Measurements from ENCODE around the gene HIP1R.
A peak's percentile ranks its signal among the peaks of the same experiment; 100 is the strongest.
"Not testable (repeated sequence)": the region's sequence is repeated elsewhere in the genome, so short reads cannot be mapped to it uniquely, and the experiment has no call there.

HIP1R gene

GRCh38 chr12:122895320-122895703, 60.1 kb downstream of the HIP1R start:
- DNase-seq (ENCODE audit: low read depth), result no peak

GRCh38 chr12:122895704-122896636, 60.7 kb downstream of the HIP1R start, which contains the start of gene VPS37B:
Gene VPS37B, minus strand, starts transcription at chr12:122896124. Its CDS starts 62 bp downstream, at chr12:122896062.
- peak; percentile 77 for DNase-seq (ENCODE audit: low read depth)

DNA sequence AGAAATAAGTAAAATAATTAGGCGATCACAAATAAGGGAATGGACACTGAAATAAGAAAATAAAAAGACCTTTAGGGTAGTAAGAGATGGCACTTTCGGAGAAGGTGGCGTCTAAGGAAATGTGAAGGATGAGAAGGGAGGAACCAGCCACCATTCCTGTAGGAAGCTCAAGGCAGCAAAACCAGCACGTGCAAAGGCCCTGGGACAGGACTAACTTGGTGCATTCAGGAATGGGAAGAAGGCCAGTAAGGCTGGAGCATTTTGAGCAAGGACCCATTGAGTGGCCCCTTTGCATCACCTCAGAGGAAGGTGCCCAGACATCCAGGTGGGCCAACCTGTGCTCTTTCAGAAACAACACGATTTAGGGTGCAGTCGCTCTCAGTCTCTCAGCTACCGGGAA, 61.4 kb downstream of the HIP1R start:
- no peak for DNase-seq (ENCODE audit: low read depth)

- DNase-seq (ENCODE audit: low read depth), result no peak
Measured at GRCh38 chr12:122899887-122900286, 64.6 kb downstream of the HIP1R start.

DNA sequence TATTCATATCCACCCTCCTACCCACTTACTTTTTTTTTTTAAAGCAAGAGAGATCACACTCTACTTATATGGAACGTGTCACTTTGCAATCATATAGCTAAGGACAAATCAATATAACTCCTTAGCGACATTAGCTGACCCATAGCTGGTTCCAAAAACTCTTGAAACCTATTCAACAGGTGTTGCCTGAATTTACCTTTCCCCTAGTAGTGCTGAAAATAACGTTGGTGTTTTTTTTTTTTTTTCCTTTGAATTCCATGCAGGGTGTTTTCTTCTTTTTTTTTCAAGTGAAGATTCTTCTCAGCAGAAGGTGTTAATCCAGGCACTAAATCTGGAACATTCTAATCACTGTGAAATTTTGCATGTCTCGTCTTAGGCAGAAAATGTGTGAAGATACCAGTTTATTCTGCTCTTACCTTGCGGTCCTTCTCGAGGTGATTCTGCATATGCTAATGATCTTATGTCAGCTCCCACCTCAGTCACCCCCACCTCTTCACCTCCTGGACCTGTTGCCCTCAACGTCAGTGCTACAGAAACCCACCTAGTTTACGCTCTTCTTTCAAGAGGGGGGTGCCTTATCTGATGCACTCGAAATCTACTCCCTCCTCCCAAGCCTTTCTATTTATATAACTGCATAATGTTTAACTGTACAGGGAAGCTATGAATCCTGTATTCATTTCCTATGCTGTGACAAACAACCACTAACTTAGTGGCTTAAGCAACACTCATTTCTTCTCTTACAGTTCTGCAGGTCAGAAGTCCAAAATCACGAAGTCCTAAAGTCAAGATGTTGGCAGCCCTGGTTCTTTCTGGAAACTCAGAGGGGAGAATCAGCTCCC, 67.8 kb downstream of the HIP1R start:
- DNase-seq (ENCODE audit: low read depth), result no peak

GRCh38 chr12:122903693-122904034, 68.4 kb downstream of the HIP1R start:
- DNase-seq (ENCODE audit: low read depth), result no peak

GRCh38 chr12:122905258-122905657, 70.0 kb downstream of the HIP1R start:
- not testable (repeated sequence) for DNase-seq (ENCODE audit: low read depth)

DNA sequence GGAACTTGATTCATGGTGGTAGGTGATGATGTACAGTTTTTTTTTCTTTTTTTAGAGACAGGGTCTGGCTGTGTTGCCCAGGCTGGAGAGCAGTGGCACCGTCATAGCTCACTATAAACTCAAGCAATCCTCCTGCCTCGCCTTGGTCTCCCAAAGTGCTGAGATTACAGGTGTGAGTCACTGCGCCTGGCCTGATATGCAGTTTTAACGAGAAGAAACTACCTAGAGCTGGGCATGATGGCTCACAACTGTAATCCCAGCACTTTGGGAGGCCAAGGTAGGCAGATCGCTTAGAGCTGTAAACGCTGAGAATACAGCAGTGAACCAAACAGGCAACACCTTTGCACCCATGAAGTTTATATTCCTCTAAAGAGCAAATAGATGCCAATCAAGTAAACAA, 73.7 kb downstream of the HIP1R start:
- DNase-seq (ENCODE audit: low read depth), result no peak

DNA sequence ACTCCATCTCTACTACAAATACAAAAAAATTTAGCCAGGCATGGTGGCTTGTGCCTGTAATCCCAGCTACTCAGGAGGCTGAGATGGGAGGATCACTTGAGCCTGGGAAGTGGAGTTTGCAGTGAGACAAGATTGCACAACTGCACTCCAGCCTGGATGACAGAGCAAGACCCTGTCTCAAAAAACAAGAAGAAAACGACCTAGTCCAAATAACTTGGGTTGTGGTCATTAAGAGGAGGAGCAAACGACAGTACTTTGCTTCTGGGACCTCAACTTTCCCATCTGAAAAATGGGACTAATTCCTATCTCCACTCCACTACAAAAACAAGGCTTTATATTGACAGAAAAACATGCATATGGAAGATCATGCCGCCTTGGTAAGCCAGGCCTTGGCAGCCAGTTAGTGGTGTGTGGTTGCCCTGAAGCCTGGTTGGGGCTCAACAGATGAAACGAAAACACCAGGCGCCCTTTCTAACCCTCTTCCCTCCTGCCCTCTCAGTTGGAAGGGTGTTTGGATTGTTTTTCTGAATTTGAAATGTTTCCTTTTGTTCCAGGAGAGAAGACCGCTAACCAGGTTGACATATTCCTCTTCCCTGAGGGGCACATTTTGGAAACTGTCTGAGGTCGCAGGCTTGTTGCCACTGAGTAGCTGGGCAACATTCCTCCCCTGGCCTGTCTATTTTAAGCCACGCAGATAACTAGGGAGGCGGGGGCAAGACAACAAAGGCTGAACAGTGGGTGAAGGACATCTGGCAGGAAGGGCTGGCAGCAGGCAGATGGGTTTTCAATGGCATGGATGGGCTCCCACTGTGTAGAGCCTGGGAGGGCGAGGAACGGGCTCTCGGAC, 74.4 kb downstream of the HIP1R start:
- no peak for DNase-seq (ENCODE audit: low read depth)

Measured in activated T-helper 1 cell treated with Interleukin-2 at 50 U/mL for 16 hours (primary cell).